ENCODE data around the gene CAPZB.

The CAPZB gene

DNA sequence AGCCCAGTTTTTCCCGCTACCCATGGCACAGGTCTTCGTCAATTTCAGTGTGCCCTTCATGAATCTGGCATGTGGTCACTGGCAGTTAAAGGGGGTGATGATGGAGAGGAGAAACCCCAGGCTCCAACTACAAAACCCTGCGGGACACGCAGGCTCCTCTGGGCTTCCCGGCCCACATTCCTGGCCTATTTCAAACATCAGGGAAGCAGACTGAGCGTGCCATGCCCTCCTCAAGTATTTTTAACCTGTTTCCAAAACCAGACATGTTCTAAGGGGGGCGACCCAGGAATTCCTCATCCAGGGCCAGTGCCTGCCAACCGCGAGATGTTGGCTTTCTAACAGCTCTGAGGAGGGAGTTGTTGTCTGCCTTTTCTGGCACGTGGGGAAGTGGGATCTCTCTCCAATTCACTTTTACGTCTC lies 85.1 kb downstream of the CAPZB start:
- H2AFZ ChIP-seq (ENCODE audit: low read length), result no peak overlapping the region
- no peak overlapping the region for H3K4me2 ChIP-seq (ENCODE audit: low read length)
- H3K27ac ChIP-seq (ENCODE audit: low read depth, low read length, poor library complexity, severe bottlenecking), result no peak overlapping the region
- no peaks in the 10 kb centered on the region for H4K20me1 ChIP-seq (ENCODE audit: insufficient read depth, low read length)
- no peak overlapping the region for H3K4me3 ChIP-seq (ENCODE audit: low read depth, low read length, poor library complexity, severe bottlenecking)
- H3K27me3 ChIP-seq (ENCODE audit: insufficient read depth, low read length), result no peaks in the 10 kb centered on the region
- H3K79me2 ChIP-seq (ENCODE audit: insufficient read depth, low read length), result no peaks in the 10 kb centered on the region
- peaks cover 13% of the 10 kb centered on the region for H3K36me3 ChIP-seq (ENCODE audit: insufficient read depth, low read length)
- peaks cover 8% of the 10 kb centered on the region for H3K4me1 ChIP-seq (ENCODE audit: insufficient read depth, low read length, severe bottlenecking)
- H3F3A ChIP-seq (ENCODE audit: insufficient read depth, low read length), result no peaks in the 10 kb centered on the region
- H3K9ac ChIP-seq (ENCODE audit: low read length), result no peak overlapping the region
- no peaks in the 10 kb centered on the region for H3K9me3 ChIP-seq (ENCODE audit: low read length)
- no peaks in the 10 kb centered on the region for H3K9me2 ChIP-seq (ENCODE audit: low read depth, low read length)
- no peak for TF ChIP-seq EZH2 (IDR thresholded peaks at IDR 0.05; ENCODE audit: borderline replicate concordance, low read length)
- TF ChIP-seq, protein P1, sequence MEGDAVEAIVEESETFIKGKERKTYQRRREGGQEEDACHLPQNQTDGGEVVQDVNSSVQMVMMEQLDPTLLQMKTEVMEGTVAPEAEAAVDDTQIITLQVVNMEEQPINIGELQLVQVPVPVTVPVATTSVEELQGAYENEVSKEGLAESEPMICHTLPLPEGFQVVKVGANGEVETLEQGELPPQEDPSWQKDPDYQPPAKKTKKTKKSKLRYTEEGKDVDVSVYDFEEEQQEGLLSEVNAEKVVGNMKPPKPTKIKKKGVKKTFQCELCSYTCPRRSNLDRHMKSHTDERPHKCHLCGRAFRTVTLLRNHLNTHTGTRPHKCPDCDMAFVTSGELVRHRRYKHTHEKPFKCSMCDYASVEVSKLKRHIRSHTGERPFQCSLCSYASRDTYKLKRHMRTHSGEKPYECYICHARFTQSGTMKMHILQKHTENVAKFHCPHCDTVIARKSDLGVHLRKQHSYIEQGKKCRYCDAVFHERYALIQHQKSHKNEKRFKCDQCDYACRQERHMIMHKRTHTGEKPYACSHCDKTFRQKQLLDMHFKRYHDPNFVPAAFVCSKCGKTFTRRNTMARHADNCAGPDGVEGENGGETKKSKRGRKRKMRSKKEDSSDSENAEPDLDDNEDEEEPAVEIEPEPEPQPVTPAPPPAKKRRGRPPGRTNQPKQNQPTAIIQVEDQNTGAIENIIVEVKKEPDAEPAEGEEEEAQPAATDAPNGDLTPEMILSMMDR (IDR thresholded peaks at IDR 0.05; ENCODE audit: low read length), result no peak

- Histone ChIP-seq H3K4me3 (ENCODE audit: low read depth, low read length, poor library complexity, severe bottlenecking) (no peak overlapping the region), H2AFZ (ENCODE audit: low read length) (no peak overlapping the region), H4K20me1 (ENCODE audit: insufficient read depth, low read length) (no peaks in the 10 kb centered on the region), H3K27me3 (ENCODE audit: insufficient read depth, low read length) (no peaks in the 10 kb centered on the region), H3K4me1 (ENCODE audit: insufficient read depth, low read length, severe bottlenecking) (peaks cover 26% of the 10 kb centered on the region), H3K27ac (ENCODE audit: low read depth, low read length, poor library complexity, severe bottlenecking) (no peak overlapping the region), H3K9me2 (ENCODE audit: low read depth, low read length) (no peaks in the 10 kb centered on the region), H3K79me2 (ENCODE audit: insufficient read depth, low read length) (no peaks in the 10 kb centered on the region), H3K36me3 (ENCODE audit: insufficient read depth, low read length) (peaks cover 13% of the 10 kb centered on the region), H3K4me2 (ENCODE audit: low read length) (no peak overlapping the region), H3K9ac (ENCODE audit: low read length) (no peak overlapping the region), H3K9me3 (ENCODE audit: low read length) (no peaks in the 10 kb centered on the region), H3F3A (ENCODE audit: insufficient read depth, low read length) (no peaks in the 10 kb centered on the region)
- TF ChIP-seq, protein P1 (IDR thresholded peaks at IDR 0.05; ENCODE audit: low read length), result no peak
Measured at GRCh38 chr1:19398309-19398760, 87.0 kb downstream of the CAPZB start.

DNA sequence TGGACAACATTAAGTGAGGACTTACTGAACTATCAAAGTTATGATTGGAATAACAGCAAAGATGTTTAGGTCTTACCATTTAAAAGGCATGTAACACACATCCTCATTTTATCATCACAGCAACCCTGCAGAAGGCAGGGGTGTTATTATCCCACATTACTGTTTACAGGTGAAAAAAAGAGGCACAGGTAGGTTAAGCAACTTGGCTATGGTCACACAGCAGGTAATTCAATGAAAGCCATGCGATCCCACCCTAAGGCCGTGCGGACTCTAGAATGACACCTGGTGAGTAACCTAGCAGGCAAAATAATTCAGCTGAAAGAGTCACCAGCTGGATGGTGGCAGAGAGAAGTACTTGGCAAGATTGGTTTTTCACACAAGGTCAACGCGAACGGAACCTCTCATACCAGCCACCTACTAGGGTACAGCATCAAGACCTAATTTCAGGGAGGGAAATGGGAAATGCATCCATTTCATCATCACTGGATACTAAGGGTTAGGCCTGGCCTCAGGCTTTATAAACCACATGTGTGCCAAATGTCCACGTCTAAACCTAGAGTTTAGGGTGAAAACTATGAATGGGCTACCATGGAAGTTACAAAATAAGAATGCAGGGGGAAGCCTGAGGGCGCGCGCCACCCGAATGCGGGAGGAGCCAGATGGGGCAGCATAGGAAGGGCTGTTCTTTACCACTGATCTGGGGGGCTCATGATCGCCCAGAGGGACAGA lies 88.0 kb downstream of the CAPZB start:
- H4K20me1 ChIP-seq (ENCODE audit: insufficient read depth, low read length), result no peaks in the 10 kb centered on the region
- H3K27ac ChIP-seq (ENCODE audit: low read depth, low read length, poor library complexity, severe bottlenecking), result no peak overlapping the region
- H3K27me3 ChIP-seq (ENCODE audit: insufficient read depth, low read length), result no peaks in the 10 kb centered on the region
- H3K4me2 ChIP-seq (ENCODE audit: low read length), result no peak overlapping the region
- H3K4me1 ChIP-seq (ENCODE audit: insufficient read depth, low read length, severe bottlenecking), result peaks cover 35% of the 10 kb centered on the region
- H3K4me3 ChIP-seq (ENCODE audit: low read depth, low read length, poor library complexity, severe bottlenecking), result no peak overlapping the region
- H3F3A ChIP-seq (ENCODE audit: insufficient read depth, low read length), result no peaks in the 10 kb centered on the region
- peaks cover 13% of the 10 kb centered on the region for H3K36me3 ChIP-seq (ENCODE audit: insufficient read depth, low read length)
- no peaks in the 10 kb centered on the region for H3K9me3 ChIP-seq (ENCODE audit: low read length)
- no peaks in the 10 kb centered on the region for H3K79me2 ChIP-seq (ENCODE audit: insufficient read depth, low read length)
- no peak overlapping the region for H2AFZ ChIP-seq (ENCODE audit: low read length)
- H3K9ac ChIP-seq (ENCODE audit: low read length), result no peak overlapping the region
- H3K9me2 ChIP-seq (ENCODE audit: low read depth, low read length), result no peaks in the 10 kb centered on the region
- TF ChIP-seq, protein P1 (IDR thresholded peaks at IDR 0.05; ENCODE audit: low read length), result no peak
- TF ChIP-seq EZH2 (IDR thresholded peaks at IDR 0.05; ENCODE audit: borderline replicate concordance, low read length), result no peak

Data from OCI-LY1 (cell line).